AML-193 (cell line): ENCODE data around the gene ERC2.
"Not testable (repeated sequence)": the region's sequence is repeated elsewhere in the genome, so short reads cannot be mapped to it uniquely, and the experiment has no call there.

Source experiments
- DNase-seq, 2 experiments: peaks; one replicate each; lab custom pipeline; 2025; lab: John Stamatoyannopoulos, UW

ERC2 gene

GRCh38 chr3:55880357-55880756 lies 587.9 kb downstream of the ERC2 start:
- no peak for DNase-seq

GRCh38 chr3:55879901-55880331 lies 588.4 kb downstream of the ERC2 start:
- DNase-seq, result no peak

DNA sequence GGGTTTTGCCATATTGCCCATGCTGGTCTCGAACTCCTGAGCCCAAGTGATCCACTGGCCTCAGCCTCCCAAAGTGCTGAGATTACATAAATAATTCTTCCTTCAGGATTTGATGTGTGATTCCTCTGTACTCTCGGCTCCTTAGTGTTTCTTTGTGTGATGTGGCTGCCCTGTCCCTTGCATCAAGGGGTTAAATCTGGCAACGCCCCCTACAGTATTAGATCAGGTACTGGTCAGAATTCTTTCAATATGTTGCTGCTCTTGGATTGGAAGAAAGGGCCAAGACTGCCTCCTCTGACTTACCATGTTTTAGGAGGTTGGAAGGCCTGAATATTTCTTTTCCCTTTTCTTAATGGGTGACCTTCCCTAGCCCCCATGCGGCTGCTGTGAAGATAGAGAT lies 590.6 kb downstream of the ERC2 start:
- no peak for DNase-seq

DNA sequence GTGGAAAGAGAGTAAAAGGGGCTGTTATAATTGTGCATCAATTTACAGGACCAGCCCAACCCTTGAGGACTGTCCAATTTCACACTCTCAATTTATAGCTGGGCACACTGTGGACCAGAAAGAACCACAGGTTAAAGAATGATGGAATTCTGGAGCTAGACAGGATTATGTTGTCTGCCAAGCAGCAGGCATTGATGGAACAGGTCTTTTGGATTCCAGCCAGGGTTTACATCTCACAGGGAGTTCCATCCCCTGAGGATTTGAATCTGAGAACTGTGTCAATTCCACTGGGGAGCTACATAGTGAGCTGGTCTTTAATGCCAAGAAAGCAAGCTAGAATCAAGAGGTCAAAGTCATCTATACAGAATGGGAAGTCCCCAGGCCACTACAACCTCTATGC lies 591.7 kb downstream of the ERC2 start:
- DNase-seq, result no peak

- DNase-seq, result no peak
Observed at GRCh38 chr3:55875113-55875512, 593.2 kb downstream of the ERC2 start.

GRCh38 chr3:55873523-55874254 lies 594.6 kb downstream of the ERC2 start:
- DNase-seq, result no peak

DNA sequence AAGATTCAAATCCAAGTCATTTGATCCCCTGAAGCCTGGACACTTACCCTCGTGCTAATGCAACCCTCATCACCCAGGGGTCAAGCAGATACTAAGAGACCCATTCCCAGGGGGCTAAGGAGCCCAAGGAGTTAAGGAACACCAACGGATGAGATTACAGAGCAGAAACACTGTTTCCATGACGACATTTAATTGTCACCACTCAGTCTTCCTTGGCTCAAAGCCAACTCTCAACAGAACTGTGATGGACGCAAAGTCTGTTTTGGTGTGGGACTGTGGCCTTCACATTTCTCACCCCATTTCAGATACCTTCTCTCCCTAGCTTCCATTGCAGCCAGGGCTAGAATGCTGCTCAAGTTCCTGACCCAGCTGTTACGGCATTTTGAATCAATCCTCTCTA lies 597.7 kb downstream of the ERC2 start:
- DNase-seq, result no peak

DNA sequence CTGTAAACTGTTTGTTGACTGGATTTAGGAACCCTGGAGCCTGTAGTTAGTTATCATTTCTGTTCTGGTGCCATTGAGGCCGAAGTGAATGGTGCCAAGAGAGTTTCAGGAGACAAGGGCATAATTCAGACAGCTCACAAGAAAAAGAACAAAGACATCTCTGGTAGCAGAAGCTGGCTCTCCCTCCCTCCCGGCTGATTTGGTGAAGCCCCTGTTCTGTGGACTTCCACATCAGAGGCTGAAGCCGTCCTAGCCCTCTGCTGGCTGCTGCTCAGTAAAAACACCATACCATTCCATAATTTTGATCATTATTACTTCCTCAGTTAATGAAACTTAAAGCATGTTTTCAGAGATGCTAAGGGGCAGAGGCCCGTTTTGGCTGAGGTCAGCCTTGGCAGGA lies 599.9 kb downstream of the ERC2 start:
- DNase-seq, result no peak

DNA sequence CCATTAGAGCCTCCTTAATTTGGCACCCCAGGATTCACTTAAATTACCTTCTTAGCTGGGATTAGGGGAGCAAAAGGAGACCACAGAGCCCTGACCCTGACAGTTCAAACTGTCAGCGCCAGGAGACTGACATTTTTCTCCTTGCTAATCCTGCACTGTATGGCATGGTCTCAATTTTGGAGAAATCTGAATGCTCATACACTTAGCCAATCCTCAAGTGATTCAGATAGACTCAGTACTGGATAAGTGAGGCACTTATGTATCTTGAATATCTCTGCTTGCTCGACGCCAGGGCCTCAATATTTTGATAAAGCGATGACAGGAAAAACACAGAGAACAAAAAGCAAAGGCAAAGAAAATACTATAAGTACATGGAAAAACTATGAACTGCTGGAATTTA lies 605.2 kb downstream of the ERC2 start:
- no peak for DNase-seq

GRCh38 chr3:55860049-55860721 lies 608.1 kb downstream of the ERC2 start:
- DNase-seq, result no peak

- DNase-seq, result no peak
Observed at GRCh38 chr3:55859305-55859704, 609.0 kb downstream of the ERC2 start.

GRCh38 chr3:55858727-55859126 lies 609.5 kb downstream of the ERC2 start:
- no peak for DNase-seq

- no peak for DNase-seq
Observed at GRCh38 chr3:55858302-55858701, 610.0 kb downstream of the ERC2 start.

DNA sequence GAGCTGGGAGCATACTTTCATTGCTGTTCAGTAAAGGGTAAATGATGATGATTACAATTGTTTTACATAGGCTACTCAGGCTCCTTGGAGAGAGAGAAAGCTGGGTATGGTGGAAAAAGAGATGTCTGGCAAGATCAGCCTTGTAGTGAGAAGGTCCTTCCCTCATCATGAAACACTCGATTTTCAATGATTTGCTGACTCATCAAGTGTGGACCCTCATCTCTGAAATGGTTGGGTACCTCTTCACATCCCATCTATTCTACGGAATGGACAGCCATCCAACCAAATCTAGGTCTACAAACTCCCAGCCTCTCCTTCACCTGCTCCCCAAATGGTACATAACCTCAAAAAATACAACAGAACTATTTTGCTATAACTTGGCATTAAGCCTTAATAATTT lies 610.6 kb downstream of the ERC2 start:
- DNase-seq, result no peak

DNA sequence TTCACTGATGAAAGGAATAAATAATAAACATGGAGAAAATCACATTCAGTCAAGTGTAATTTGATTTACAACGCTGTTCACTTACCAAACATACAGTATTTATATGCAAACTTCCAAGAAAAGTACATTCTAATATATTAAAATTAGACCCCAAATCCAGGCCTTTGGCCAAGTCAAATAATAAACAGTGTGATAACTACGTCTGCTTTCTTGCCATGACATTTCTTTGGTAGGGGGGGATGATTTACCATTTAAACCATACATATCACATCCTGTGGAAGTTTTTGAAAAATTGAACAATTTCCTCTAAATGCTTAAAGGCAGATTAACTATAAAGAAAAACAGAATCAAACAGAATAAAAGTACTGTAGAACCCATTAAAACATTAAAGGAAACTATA lies 613.0 kb downstream of the ERC2 start:
- DNase-seq, result no peak

- no peak for DNase-seq
Observed at GRCh38 chr3:55854494-55854893, 613.8 kb downstream of the ERC2 start.

- DNase-seq, result no peak
Observed at GRCh38 chr3:55852326-55852725, 615.9 kb downstream of the ERC2 start.

DNA sequence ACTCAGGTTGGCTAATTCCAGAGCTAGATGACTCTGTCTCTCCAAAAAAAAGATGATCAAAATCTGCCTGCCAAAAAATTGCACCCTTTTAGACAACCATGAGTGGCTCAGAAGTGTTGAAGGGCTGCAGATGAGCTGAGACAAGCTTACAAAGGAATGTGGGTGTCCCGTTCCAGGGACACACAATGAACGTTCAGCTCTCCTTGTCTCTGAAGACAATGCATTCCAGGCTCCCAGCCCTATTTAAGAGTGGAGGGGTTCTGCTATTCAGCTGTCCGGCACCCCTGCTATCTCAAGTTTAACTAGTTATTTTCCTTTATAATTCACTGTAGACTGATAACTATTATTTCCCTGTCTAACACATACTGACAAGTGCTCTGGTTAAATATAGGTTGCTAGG lies 626.1 kb downstream of the ERC2 start:
- no peak for DNase-seq

- not testable (repeated sequence) for DNase-seq
Observed at GRCh38 chr3:55831876-55832275, 636.4 kb downstream of the ERC2 start.

GRCh38 chr3:55828712-55829111 lies 639.6 kb downstream of the ERC2 start:
- no peak for DNase-seq

- DNase-seq, result no peak
Observed at GRCh38 chr3:55827786-55828185, 640.5 kb downstream of the ERC2 start.

DNA sequence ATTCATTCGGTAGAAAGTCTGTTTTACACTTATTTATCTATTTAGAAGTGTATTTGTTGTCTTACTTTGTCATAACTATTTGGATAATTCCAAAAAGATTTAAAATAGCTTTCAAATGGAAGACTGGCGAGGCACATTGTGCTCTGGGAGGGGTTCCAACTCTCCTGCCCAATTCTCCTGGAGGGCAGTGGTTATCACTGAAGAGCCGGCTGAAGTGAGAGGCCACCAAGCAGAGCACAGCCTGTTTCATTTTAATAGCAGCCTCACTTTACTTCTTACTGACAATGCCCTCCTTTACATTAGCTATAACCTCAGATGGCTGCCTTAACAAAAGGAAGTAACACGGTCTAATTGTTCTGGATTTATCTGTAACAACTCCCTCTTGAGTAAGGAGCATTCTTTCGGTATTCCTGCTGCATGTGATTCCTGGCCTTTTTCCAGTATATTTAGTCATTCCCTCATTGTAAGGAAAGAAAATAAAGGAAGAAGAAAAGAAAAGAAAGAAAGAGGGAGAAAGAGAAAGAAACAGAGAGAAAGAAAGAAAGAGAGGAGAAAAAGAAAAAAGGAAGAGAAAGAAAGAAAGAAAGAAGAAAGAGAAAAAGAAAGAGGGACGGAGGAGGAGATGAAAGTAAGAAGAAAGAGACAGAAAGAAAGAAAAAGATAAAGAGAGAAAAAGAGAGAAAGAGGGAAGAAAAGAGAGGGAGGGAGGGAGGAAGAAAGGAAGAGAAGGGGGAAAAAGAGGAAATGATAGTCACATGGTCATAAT lies 641.4 kb downstream of the ERC2 start:
- no peak for DNase-seq

GRCh38 chr3:55826097-55826496 lies 642.2 kb downstream of the ERC2 start:
- no peak for DNase-seq
